Mesenchymal stem cell (in vitro differentiated cells and primary cell): Measurements from ENCODE around the gene NFKB1.

Experiments used
- DNase-seq: peaks from one replicate; pipeline ENCODE4 v3.0.0-alpha.2; 2013
- H2AFZ ChIP-seq: one replicate; pipeline ENCODE4 v1.6.1; 2013; ENCODE audit warnings: low read depth, mild to moderate bottlenecking, control low read depth, inconsistent platforms, low read length, moderate library complexity
- H2AK5ac ChIP-seq: 2 replicates; pipeline ENCODE4 v1.6.1; 2013; ENCODE audit warnings: low read length, moderate library complexity, mild to moderate bottlenecking, inconsistent platforms; ENCODE audit not compliant: severe bottlenecking
- H2BK120ac ChIP-seq: one replicate; pipeline ENCODE4 v1.6.1; 2013; ENCODE audit warnings: low read depth, mild to moderate bottlenecking, inconsistent platforms, low read length, moderate library complexity
- H2BK12ac ChIP-seq, 2 experiments: one replicate each; pipeline ENCODE4 v1.6.1; 2013; ENCODE audit warnings: inconsistent platforms in 2 of 2, low read length in 2 of 2, mild to moderate bottlenecking in 2 of 2, moderate library complexity in 2 of 2, control low read depth in 1 of 2
- H2BK15ac ChIP-seq: one replicate; pipeline ENCODE4 v1.6.1; 2013; ENCODE audit warnings: mild to moderate bottlenecking, low read depth, inconsistent platforms; ENCODE audit not compliant: poor library complexity, severe bottlenecking
- H2BK5ac ChIP-seq: 2 replicates; pipeline ENCODE4 v1.6.1; 2013; ENCODE audit warnings: low read depth, mild to moderate bottlenecking, low read length, control low read depth, inconsistent platforms; ENCODE audit not compliant: poor library complexity, severe bottlenecking
- H3K14ac ChIP-seq, 2 experiments: one replicate each; pipeline ENCODE4 v1.6.1; 2013; ENCODE audit warnings: inconsistent platforms in 2 of 2, low read length in 2 of 2, control low read depth in 1 of 2, mild to moderate bottlenecking in 1 of 2, moderate library complexity in 1 of 2
- H3K18ac ChIP-seq, 2 experiments: one replicate each; pipeline ENCODE4 v1.6.1; 2013; ENCODE audit warnings: inconsistent platforms in 2 of 2, low read length in 2 of 2, control low read depth in 1 of 2, low read depth in 1 of 2, mild to moderate bottlenecking in 1 of 2
- H3K23ac ChIP-seq, 2 experiments: one replicate each; pipeline ENCODE4 v1.6.1; 2013; ENCODE audit warnings: inconsistent platforms in 2 of 2, low read length in 2 of 2, mild to moderate bottlenecking in 2 of 2, moderate library complexity in 2 of 2, control low read depth in 1 of 2
- H3K27ac ChIP-seq: 2 replicates; pipeline ENCODE4 v1.5.1; 2013; ENCODE audit warnings: mild to moderate bottlenecking, moderate library complexity, low read length, control low read depth, inconsistent platforms; ENCODE audit not compliant: poor library complexity, severe bottlenecking
- H3K27me3 ChIP-seq, 2 experiments: 2 replicates each; pipeline versions ENCODE4 v1.6.1 to v1.7.0; 2013; ENCODE audit warnings: low read length in 2 of 2, mild to moderate bottlenecking in 2 of 2, moderate library complexity in 2 of 2, control low read depth in 1 of 2, inconsistent platforms in 1 of 2; ENCODE audit not compliant: control insufficient read depth in 1 of 2, insufficient read depth in 1 of 2
- H3K36me3 ChIP-seq, 2 experiments: 2 replicates each; pipeline versions ENCODE4 v1.6.1 to v1.7.0; 2013; ENCODE audit warnings: low read length in 2 of 2, control low read depth in 1 of 2, inconsistent platforms in 1 of 2, low read depth in 1 of 2, mild to moderate bottlenecking in 1 of 2; ENCODE audit not compliant: insufficient read depth in 2 of 2, control insufficient read depth in 1 of 2
- H3K4ac ChIP-seq, 2 experiments: one replicate each; pipeline ENCODE4 v1.6.1; 2013; ENCODE audit warnings: inconsistent platforms in 2 of 2, low read length in 2 of 2, mild to moderate bottlenecking in 2 of 2, moderate library complexity in 2 of 2, control low read depth in 1 of 2, low read depth in 1 of 2
- H3K4me1 ChIP-seq: 2 replicates; pipeline ENCODE4 v1.6.1; 2013; ENCODE audit warnings: low read depth, low read length, control low read depth; ENCODE audit not compliant: control insufficient read depth, insufficient read depth
- H3K4me2 ChIP-seq: 2 replicates; pipeline ENCODE4 v1.6.1; 2013; ENCODE audit warnings: low read length, mild to moderate bottlenecking, inconsistent platforms; ENCODE audit not compliant: poor library complexity, severe bottlenecking
- H3K4me3 ChIP-seq, 2 experiments: 2 replicates each; pipeline versions ENCODE4 v1.5.1 to v1.7.0; 2013; ENCODE audit warnings: low read length in 2 of 2, mild to moderate bottlenecking in 2 of 2, control low read depth in 1 of 2, low read depth in 1 of 2; ENCODE audit not compliant: insufficient read depth in 1 of 2
- H3K79me1 ChIP-seq: replicated peaks from 2 replicates; pipeline ENCODE4 v1.6.1; 2013; ENCODE audit warnings: mild to moderate bottlenecking, control low read depth, low read length, inconsistent platforms; ENCODE audit not compliant: poor library complexity, severe bottlenecking
- H3K9ac ChIP-seq: 2 replicates; pipeline ENCODE4 v1.7.0; 2013; ENCODE audit warnings: mild to moderate bottlenecking, low read length, moderate library complexity
- H3K9me3 ChIP-seq: 2 replicates; pipeline ENCODE4 v1.7.0; 2013; ENCODE audit warnings: mild to moderate bottlenecking, low read length; ENCODE audit not compliant: control insufficient read depth
- H4K8ac ChIP-seq: one replicate; pipeline ENCODE4 v1.6.1; 2013; ENCODE audit warnings: inconsistent platforms, mild to moderate bottlenecking, low read length, moderate library complexity
- H4K91ac ChIP-seq: one replicate; pipeline ENCODE4 v1.6.1; 2013; ENCODE audit warnings: mild to moderate bottlenecking, low read length, inconsistent platforms
- WGBS: methylation state at CpG from one replicate; pipeline ENCODE4 v1.1.7; 2013; ENCODE audit warnings: mixed read lengths; 5-methylcytosine and 5-hydroxymethylcytosine counted together

NFKB1 gene

GRCh38 chr4:102564399-102565059, 63.4 kb downstream of the NFKB1 start:
- Histone ChIP-seq H3K9me3 (no peaks in the 10 kb centered on the region), H2AFZ (no peak overlapping the region), H3K27me3 (no peaks in the 10 kb centered on the region), H3K4me2 (no peak overlapping the region), H2BK120ac (no peak overlapping the region), H4K8ac (no peak overlapping the region), H2BK15ac (no peak overlapping the region), H2AK5ac (no peak overlapping the region), H3K18ac (no peak overlapping the region), H4K91ac (no peak overlapping the region), H3K79me1 (peaks cover 24% of the 10 kb centered on the region), H3K27ac (peak overlapping the region; percentile 49), H2BK12ac (no peak overlapping the region), H3K4me1 (no peaks in the 10 kb centered on the region), H3K4me3 (no peak overlapping the region), H2BK5ac (no peak overlapping the region), H3K9ac (no peak overlapping the region), H3K36me3 (peaks cover 0 to 12% of the 10 kb centered on the region in 2 experiments), H3K4ac (peak overlapping the region in 1 of 2 experiments; percentile 45), H3K14ac (no peak overlapping the region), H3K23ac (no peak overlapping the region)
- WGBS, result 33% methylated on average over 2 of the region's 4 CpGs
- DNase-seq, result peak; percentile 44

- Histone ChIP-seq H2BK15ac (no peak overlapping the region), H2BK5ac (no peak overlapping the region), H2BK120ac (no peak overlapping the region), H2AFZ (no peak overlapping the region), H3K4me2 (no peak overlapping the region), H2BK12ac (no peak overlapping the region), H3K4me1 (no peaks in the 10 kb centered on the region), H4K91ac (no peak overlapping the region), H3K4ac (no peak overlapping the region), H3K14ac (no peak overlapping the region), H3K27me3 (no peaks in the 10 kb centered on the region), H4K8ac (no peak overlapping the region), H3K36me3 (peaks cover 0 to 17% of the 10 kb centered on the region in 2 experiments), H3K4me3 (no peak overlapping the region), H3K18ac (no peak overlapping the region), H3K9ac (no peak overlapping the region), H2AK5ac (no peak overlapping the region), H3K27ac (no peak overlapping the region), H3K79me1 (peaks cover 22% of the 10 kb centered on the region), H3K23ac (no peak overlapping the region), H3K9me3 (no peaks in the 10 kb centered on the region)
- no peak for DNase-seq
- 100% methylated on average over 2 of the region's 2 CpGs for WGBS
Observed at GRCh38 chr4:102565696-102566095, 64.5 kb downstream of the NFKB1 start.

GRCh38 chr4:102566426-102566825, 65.3 kb downstream of the NFKB1 start:
- no peaks in the 10 kb centered on the region for H3K27me3 ChIP-seq
- no peak overlapping the region for H2BK5ac ChIP-seq
- peak overlapping the region; percentile 54 for H2AK5ac ChIP-seq
- no peak overlapping the region for H2BK12ac ChIP-seq
- no peak overlapping the region for H3K27ac ChIP-seq
- H4K8ac ChIP-seq, result no peak overlapping the region
- H3K23ac ChIP-seq, result no peak overlapping the region
- no peak overlapping the region for H2BK15ac ChIP-seq
- no peak overlapping the region for H2BK120ac ChIP-seq
- H3K4me1 ChIP-seq, result no peaks in the 10 kb centered on the region
- no peak overlapping the region for H4K91ac ChIP-seq
- peaks cover 0 to 17% of the 10 kb centered on the region in 2 experiments for H3K36me3 ChIP-seq
- H3K9ac ChIP-seq, result no peak overlapping the region
- H3K14ac ChIP-seq, result no peak overlapping the region
- no peak overlapping the region for H3K18ac ChIP-seq
- no peak overlapping the region for H3K4me3 ChIP-seq
- H2AFZ ChIP-seq, result no peak overlapping the region
- H3K79me1 ChIP-seq, result peaks cover 18% of the 10 kb centered on the region
- no peak for DNase-seq
- no peak overlapping the region for H3K4me2 ChIP-seq
- H3K9me3 ChIP-seq, result no peaks in the 10 kb centered on the region
- H3K4ac ChIP-seq, result no peak overlapping the region

- no peak for DNase-seq
- Histone ChIP-seq H3K36me3 (peaks cover 0 to 17% of the 10 kb centered on the region in 2 experiments), H2AFZ (no peak overlapping the region), H3K4me3 (no peak overlapping the region), H3K79me1 (peaks cover 12% of the 10 kb centered on the region), H2AK5ac (no peak overlapping the region), H4K8ac (no peak overlapping the region), H3K4me2 (no peak overlapping the region), H2BK5ac (no peak overlapping the region), H3K9me3 (no peaks in the 10 kb centered on the region), H4K91ac (no peak overlapping the region), H2BK15ac (no peak overlapping the region), H3K27me3 (no peaks in the 10 kb centered on the region), H2BK12ac (no peak overlapping the region), H3K14ac (no peak overlapping the region), H3K4ac (no peak overlapping the region), H3K18ac (no peak overlapping the region), H2BK120ac (no peak overlapping the region), H3K9ac (no peak overlapping the region), H3K27ac (no peak overlapping the region), H3K4me1 (no peaks in the 10 kb centered on the region), H3K23ac (no peak overlapping the region)
- WGBS, result no CpG with 5 or more reads among the region's 1 CpG
Observed at GRCh38 chr4:102567427-102567826, 66.3 kb downstream of the NFKB1 start.
